ENCODE results near the gene ACP7. TPM values are rescaled to one million over a fixed set of nuclear protein-coding genes. Genes with fewer than 3 reads are reported as not detected.

ACP7 gene
- total and polyA plus RNA-seq, 10 of the 15 experiments (the other 5 are each of a cell fraction or from before 2014, with no cell fraction given), result not detected

DNA sequence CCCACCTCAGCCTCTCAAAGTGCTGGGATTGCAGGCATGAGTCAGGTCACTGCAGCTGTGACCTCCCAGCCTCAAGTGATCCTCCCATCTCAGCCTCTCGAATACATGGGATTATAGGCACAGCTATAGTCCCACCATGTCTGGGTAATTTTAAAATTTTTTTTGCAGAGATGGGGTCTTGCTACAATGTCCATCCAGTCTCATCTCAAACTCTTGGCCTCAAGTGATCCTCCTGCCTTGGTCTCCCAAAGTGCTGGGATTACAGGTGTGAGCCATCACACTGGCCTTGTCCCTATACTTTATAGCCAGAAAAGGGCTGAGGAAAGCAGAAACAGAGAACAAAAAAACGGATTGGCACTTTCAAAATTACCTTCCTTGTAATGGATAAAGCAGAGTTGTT is 47.0 kb upstream of the ACP7 start:
- H3K4me1 ChIP-seq (ENCODE audit: control insufficient read depth, insufficient read depth, low read length), result 0 out of 2 replicates have a peak, but pooled peaks cover 3% of the 10 kb centered on the region
- H3K79me2 ChIP-seq (ENCODE audit: control insufficient read depth, insufficient read depth, low read length), result no peaks in the 10 kb centered on the region
- WGBS (ENCODE audit: insufficient coverage, insufficient replicate concordance, low lambda C conversion rate, missing lambda C conversion rate), result 0% methylated on average over 2 of the region's 2 CpGs
- BruUV-seq (replicated peaks), result no TSS peak
- ChIA-PET CTCF (interaction anchor here (0.6 to 6.4 kb wide), 13 partner anchors 9 to 894 kb away, joined by 3 to 51 read pairs (median 5); partner anchors contain the start of genes FBXO17 and SARS2), RAD21 (ENCODE audit: unreplicated experiment) (interaction anchor here (0.9 to 2.8 kb wide), 8 partner anchors 40 to 166 kb away, joined by 3 to 30 read pairs (median 4); no protein-coding TSS in a partner anchor), SMC1A (ENCODE audit: uncharacterized antibody, unreplicated experiment) (interaction anchor here (0.9 to 4.5 kb wide), 8 partner anchors 10 to 78 kb away, joined by 3 to 33 read pairs (median 4); partner anchors contain the start of gene FBXO17), POLR2A (interaction anchor here (0.7 to 1.6 kb wide), 3 partner anchors 18 to 75 kb away, joined by 3 to 7 read pairs (median 4); no protein-coding TSS in a partner anchor)
- H2AFZ ChIP-seq (ENCODE audit: control insufficient read depth, low read depth, low read length), result no peak overlapping the region
- no peaks in the 10 kb centered on the region for H4K20me1 ChIP-seq (ENCODE audit: control insufficient read depth, insufficient read depth)
- FAIRE-seq (no peak), ATAC-seq (no peak), DNase-seq (ENCODE audit: low read depth, low spot score) (no peak)
- H3K9ac ChIP-seq (ENCODE audit: control insufficient read depth, insufficient read depth, low read length), result no peak overlapping the region
- H3K4me2 ChIP-seq (ENCODE audit: control insufficient read depth, insufficient read depth), result no peak overlapping the region
- H3K4me3 ChIP-seq, result no peak overlapping the region
- in situ Hi-C loops (cut with MboI) (no loop called here), intact Hi-C loops (cut with micrococcal nuclease; ENCODE audit: unreplicated experiment) (no loop called here)
- no peaks in the 10 kb centered on the region for H3K27me3 ChIP-seq (replicated peaks in 1 of 2; ENCODE audit: control insufficient read depth in 2 of 2, insufficient read depth in 2 of 2, low read length in 1 of 2)
- no peaks in the 10 kb centered on the region for H3K36me3 ChIP-seq (ENCODE audit: control insufficient read depth in 2 of 2, insufficient read depth in 2 of 2, low read length in 1 of 2)
- H3K9me3 ChIP-seq (replicated peaks; ENCODE audit: control insufficient read depth, insufficient read depth, low read length), result no peaks in the 10 kb centered on the region; the same call in 2 of the 3 replicates
- no peak overlapping the region for H3K27ac ChIP-seq (ENCODE audit: control insufficient read depth, insufficient read depth)
- TF ChIP-seq BCLAF1 (IDR thresholded peaks at IDR 0.05), result no peak
- no peak for TF ChIP-seq MYC (IDR thresholded peaks at IDR 0.05; ENCODE audit: insufficient read depth, insufficient read length, insufficient replicate concordance, low read length, severe bottlenecking)
- TF ChIP-seq, protein P1, sequence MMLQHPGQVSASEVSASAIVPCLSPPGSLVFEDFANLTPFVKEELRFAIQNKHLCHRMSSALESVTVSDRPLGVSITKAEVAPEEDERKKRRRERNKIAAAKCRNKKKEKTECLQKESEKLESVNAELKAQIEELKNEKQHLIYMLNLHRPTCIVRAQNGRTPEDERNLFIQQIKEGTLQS (IDR thresholded peaks at IDR 0.05; ENCODE audit: borderline replicate concordance, extremely low read depth, low read depth, low read length), result no peak
- no peak for TF ChIP-seq FOXK2 (IDR thresholded peaks at IDR 0.05)
- no peak for TF ChIP-seq PRDM15 (CRISPR knock-in tag; IDR thresholded peaks at IDR 0.05)
- no peak for TF ChIP-seq EGR1 (IDR thresholded peaks at IDR 0.05; ENCODE audit: borderline replicate concordance in 1 of 2, low read depth in 2 of 2, low read length in 2 of 2)
- no peak for TF ChIP-seq PKNOX1 (IDR thresholded peaks at IDR 0.05)
- TF ChIP-seq, protein P2, sequence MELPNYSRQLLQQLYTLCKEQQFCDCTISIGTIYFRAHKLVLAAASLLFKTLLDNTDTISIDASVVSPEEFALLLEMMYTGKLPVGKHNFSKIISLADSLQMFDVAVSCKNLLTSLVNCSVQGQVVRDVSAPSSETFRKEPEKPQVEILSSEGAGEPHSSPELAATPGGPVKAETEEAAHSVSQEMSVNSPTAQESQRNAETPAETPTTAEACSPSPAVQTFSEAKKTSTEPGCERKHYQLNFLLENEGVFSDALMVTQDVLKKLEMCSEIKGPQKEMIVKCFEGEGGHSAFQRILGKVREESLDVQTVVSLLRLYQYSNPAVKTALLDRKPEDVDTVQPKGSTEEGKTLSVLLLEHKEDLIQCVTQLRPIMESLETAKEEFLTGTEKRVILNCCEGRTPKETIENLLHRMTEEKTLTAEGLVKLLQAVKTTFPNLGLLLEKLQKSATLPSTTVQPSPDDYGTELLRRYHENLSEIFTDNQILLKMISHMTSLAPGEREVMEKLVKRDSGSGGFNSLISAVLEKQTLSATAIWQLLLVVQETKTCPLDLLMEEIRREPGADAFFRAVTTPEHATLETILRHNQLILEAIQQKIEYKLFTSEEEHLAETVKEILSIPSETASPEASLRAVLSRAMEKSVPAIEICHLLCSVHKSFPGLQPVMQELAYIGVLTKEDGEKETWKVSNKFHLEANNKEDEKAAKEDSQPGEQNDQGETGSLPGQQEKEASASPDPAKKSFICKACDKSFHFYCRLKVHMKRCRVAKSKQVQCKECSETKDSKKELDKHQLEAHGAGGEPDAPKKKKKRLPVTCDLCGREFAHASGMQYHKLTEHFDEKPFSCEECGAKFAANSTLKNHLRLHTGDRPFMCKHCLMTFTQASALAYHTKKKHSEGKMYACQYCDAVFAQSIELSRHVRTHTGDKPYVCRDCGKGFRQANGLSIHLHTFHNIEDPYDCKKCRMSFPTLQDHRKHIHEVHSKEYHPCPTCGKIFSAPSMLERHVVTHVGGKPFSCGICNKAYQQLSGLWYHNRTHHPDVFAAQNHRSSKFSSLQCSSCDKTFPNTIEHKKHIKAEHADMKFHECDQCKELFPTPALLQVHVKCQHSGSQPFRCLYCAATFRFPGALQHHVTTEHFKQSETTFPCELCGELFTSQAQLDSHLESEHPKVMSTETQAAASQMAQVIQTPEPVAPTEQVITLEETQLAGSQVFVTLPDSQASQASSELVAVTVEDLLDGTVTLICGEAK (IDR thresholded peaks at IDR 0.05; ENCODE audit: borderline replicate concordance), result no peak
